PC-9 (cell line): ENCODE measurements around the gene GALNT13. TPM values are rescaled to one million over a fixed set of nuclear protein-coding genes. Genes with fewer than 3 reads are reported as not detected.

Experiments
- BruUV-seq: library from RNA; stranded (reverse); fragments of 400-500 nt; replicated peaks from 2 replicates; lab custom pipeline; 2021; lab: Mats Ljungman, UMichigan
- CTCF ChIA-PET: fragments of 300-600 bp; sonication (Branson Sonifier 250); formaldehyde crosslinking; loops from one replicate; lab custom pipeline; 2022; ENCODE audit warnings: antibody characterized with exemption; lab: Charles Lee
- POLR2A ChIA-PET: fragments of 300-600 bp; sonication (Branson Sonifier 250); formaldehyde crosslinking; loops from one replicate; lab custom pipeline; 2022; ENCODE audit warnings: antibody characterized with exemption; ENCODE audit not compliant: unreplicated experiment; lab: Charles Lee
- DNase-seq, 2 experiments: peaks; one replicate each; pipeline versions ENCODE4 v3.0.0 to v3.0.0-alpha.2; 2015 to 2022; ENCODE audit warnings: mixed read lengths in 1 of 2
- H2AFZ ChIP-seq: fragments of 200-600 bp; sonication (generic); 2 replicates; pipeline ENCODE4 v1.8.1; 2017; ENCODE audit warnings: antibody characterized with exemption
- H3F3A ChIP-seq: fragments of 200-600 bp; sonication (generic); 2 replicates; pipeline ENCODE4 v1.8.1; 2017; ENCODE audit warnings: antibody characterized with exemption, mild to moderate bottlenecking, low read depth; ENCODE audit not compliant: insufficient read depth
- H3K27ac ChIP-seq: fragments of 200-600 bp; sonication (generic); 2 replicates; pipeline ENCODE4 v1.6.1; 2016; ENCODE audit warnings: mixed run types
- H3K27me3 ChIP-seq: fragments of 200-600 bp; sonication (generic); 2 replicates; pipeline ENCODE4 v1.6.1; 2016; ENCODE audit warnings: low read depth, mixed run types; ENCODE audit not compliant: insufficient read depth
- H3K36me3 ChIP-seq: fragments of 200-600 bp; sonication (generic); 2 replicates; pipeline ENCODE4 v1.6.1; 2016; ENCODE audit warnings: low read depth, mixed run types
- H3K4me1 ChIP-seq: fragments of 200-600 bp; sonication (generic); replicated peaks from 2 replicates; pipeline ENCODE4 v1.6.1; 2016; ENCODE audit warnings: mixed run types; ENCODE audit not compliant: insufficient read depth
- H3K4me2 ChIP-seq: fragments of 200-600 bp; sonication (generic); 2 replicates; pipeline ENCODE4 v1.6.1; 2017; ENCODE audit warnings: mixed run types
- H3K4me3 ChIP-seq: fragments of 200-600 bp; sonication (generic); 2 replicates; pipeline ENCODE4 v1.6.1; 2016; ENCODE audit warnings: mixed run types
- H3K79me2 ChIP-seq: fragments of 200-600 bp; sonication (generic); 2 replicates; pipeline ENCODE4 v1.6.1; 2017; ENCODE audit warnings: low read depth, mixed run types
- H3K9me2 ChIP-seq: fragments of 200-600 bp; sonication (generic); 2 replicates; pipeline ENCODE4 v1.8.1; 2017; ENCODE audit warnings: mild to moderate bottlenecking; ENCODE audit not compliant: insufficient read depth
- H3K9me3 ChIP-seq: fragments of 200-600 bp; sonication (generic); 2 replicates; pipeline ENCODE4 v1.8.1; 2016; ENCODE audit warnings: low read depth; ENCODE audit not compliant: insufficient read depth
- H4K20me1 ChIP-seq: fragments of 200-600 bp; sonication (generic); 2 replicates; pipeline ENCODE4 v1.8.1; 2017; ENCODE audit not compliant: insufficient read depth
- CTCF ChIP-seq: fragments of 200-600 bp; sonication (generic); conservative IDR thresholded peaks from 2 replicates; pipeline ENCODE4 v1.6.1; 2017; ENCODE audit warnings: mixed run types, antibody characterized with exemption, mild to moderate bottlenecking, moderate library complexity
- EZH2 ChIP-seq: fragments of 200-600 bp; sonication (generic); IDR thresholded peaks from 2 replicates; pipeline ENCODE4 v1.8.0; 2017; ENCODE audit warnings: antibody characterized with exemption, low read depth
- intact Hi-C: fragments of 100-400 bp; cut with micrococcal nuclease; formaldehyde crosslinking; loops from one replicate; pipeline ENCODE4 v1.10.0; 2022; ENCODE audit not compliant: unreplicated experiment
- total RNA-seq: library from RNA; stranded (reverse); gene quantifications from 2 replicates; pipeline ENCODE4 v1.2.3, GENCODE V29; 2021

Gene GALNT13
- total RNA-seq, 1 experiment from 2014 or later = 3.6 TPM

GRCh38 chr2:154193246-154193645 lies 321.5 kb downstream of the GALNT13 start:
- H3K4me2 ChIP-seq = no peak overlapping the region
- ChIA-PET POLR2A (no interaction called here), CTCF (no interaction called here)
- no peaks in the 10 kb centered on the region for H3K36me3 ChIP-seq
- H2AFZ ChIP-seq = no peak overlapping the region
- intact Hi-C loops = no loop called here
- H3K4me1 ChIP-seq = no peaks in the 10 kb centered on the region
- no peak overlapping the region for H3K27ac ChIP-seq
- no peaks in the 10 kb centered on the region for H3K79me2 ChIP-seq
- BruUV-seq = no TSS peak
- TF ChIP-seq EZH2 (no peak), CTCF (no peak)
- no peaks in the 10 kb centered on the region for H3K27me3 ChIP-seq
- no peak overlapping the region for H3K4me3 ChIP-seq
- H3F3A ChIP-seq = no peaks in the 10 kb centered on the region
- H4K20me1 ChIP-seq = no peaks in the 10 kb centered on the region
- no peak for DNase-seq
- no peaks in the 10 kb centered on the region for H3K9me2 ChIP-seq
- no peaks in the 10 kb centered on the region for H3K9me3 ChIP-seq

- no peak for DNase-seq
- Histone ChIP-seq H3F3A (no peaks in the 10 kb centered on the region), H3K9me3 (no peaks in the 10 kb centered on the region), H3K27ac (0 out of 2 replicates have a peak overlapping the region, but pooled peaks have one; percentile 26), H3K4me3 (no peak overlapping the region), H3K4me2 (no peak overlapping the region), H3K27me3 (no peaks in the 10 kb centered on the region), H4K20me1 (no peaks in the 10 kb centered on the region), H3K79me2 (no peaks in the 10 kb centered on the region), H3K4me1 (no peaks in the 10 kb centered on the region), H3K36me3 (no peaks in the 10 kb centered on the region), H3K9me2 (no peaks in the 10 kb centered on the region), H2AFZ (no peak overlapping the region)
- no TSS peak for BruUV-seq
- CTCF ChIA-PET = no interaction called here
- intact Hi-C loops = no loop called here
- TF ChIP-seq CTCF (no peak), EZH2 (no peak)
- POLR2A ChIA-PET = no interaction called here
Observed at GRCh38 chr2:154194909-154195643, 323.4 kb downstream of the GALNT13 start.

- no peaks in the 10 kb centered on the region for H4K20me1 ChIP-seq
- intact Hi-C loops = no loop called here
- no peaks in the 10 kb centered on the region for H3K9me3 ChIP-seq
- H3K27ac ChIP-seq = 0 out of 2 replicates have a peak overlapping the region, but pooled peaks have one; percentile 26
- H3K9me2 ChIP-seq = no peaks in the 10 kb centered on the region
- H3K4me1 ChIP-seq = no peaks in the 10 kb centered on the region
- no peaks in the 10 kb centered on the region for H3K79me2 ChIP-seq
- H3K4me3 ChIP-seq = no peak overlapping the region
- H2AFZ ChIP-seq = no peak overlapping the region
- TF ChIP-seq EZH2 (no peak), CTCF (no peak)
- ChIA-PET CTCF (no interaction called here), POLR2A (no interaction called here)
- H3K36me3 ChIP-seq = no peaks in the 10 kb centered on the region
- DNase-seq = no peak
- no TSS peak for BruUV-seq
- H3K4me2 ChIP-seq = no peak overlapping the region
- no peaks in the 10 kb centered on the region for H3F3A ChIP-seq
- no peaks in the 10 kb centered on the region for H3K27me3 ChIP-seq
Observed at GRCh38 chr2:154195644-154196195, 324.0 kb downstream of the GALNT13 start.
